H9 (cell line): Measurements from ENCODE around the gene SPRED2. TPM values are rescaled to one million over a fixed set of nuclear protein-coding genes. Genes with fewer than 3 reads are reported as not detected.

ENCODE experiments used
- DNase-seq: peaks from one replicate; pipeline ENCODE4 v3.0.0-alpha.2; 2017
- H2AFZ ChIP-seq: one replicate; pipeline ENCODE4 v1.6.1; 2013; ENCODE audit warnings: mild to moderate bottlenecking, low read length, control low read depth, moderate library complexity
- H2AK5ac ChIP-seq: 2 replicates; pipeline ENCODE4 v1.6.1; 2013; ENCODE audit warnings: low read length, control low read depth, mixed read lengths; ENCODE audit not compliant: insufficient read length
- H2BK120ac ChIP-seq: one replicate; pipeline ENCODE4 v1.6.1; 2013; ENCODE audit warnings: low read depth, mild to moderate bottlenecking, low read length, control low read depth, inconsistent platforms; ENCODE audit not compliant: poor library complexity, severe bottlenecking
- H2BK12ac ChIP-seq: 2 replicates; pipeline ENCODE4 v1.6.1; 2013; ENCODE audit warnings: low read length, control low read depth, mixed read lengths, low read depth; ENCODE audit not compliant: insufficient read length
- H2BK15ac ChIP-seq: 2 replicates; pipeline ENCODE4 v1.6.1; 2013; ENCODE audit warnings: low read depth, low read length, control low read depth
- H2BK20ac ChIP-seq: one replicate; pipeline ENCODE4 v1.6.1; 2013; ENCODE audit warnings: low read depth, mild to moderate bottlenecking, low read length, control low read depth, inconsistent platforms; ENCODE audit not compliant: poor library complexity, severe bottlenecking
- H2BK5ac ChIP-seq: 2 replicates; pipeline ENCODE4 v1.6.1; 2013; ENCODE audit warnings: low read length, control low read depth, mixed read lengths; ENCODE audit not compliant: insufficient read length
- H3K14ac ChIP-seq: 2 replicates; pipeline ENCODE4 v1.6.1; 2013; ENCODE audit warnings: low read length, control low read depth; ENCODE audit not compliant: insufficient read depth
- H3K18ac ChIP-seq: 2 replicates; pipeline ENCODE4 v1.6.1; 2013; ENCODE audit warnings: low read depth, mild to moderate bottlenecking, mixed read lengths, low read length, control low read depth; ENCODE audit not compliant: insufficient read length
- H3K23ac ChIP-seq: 2 replicates; pipeline ENCODE4 v1.6.1; 2013; ENCODE audit warnings: low read length, control low read depth, mixed read lengths, low read depth; ENCODE audit not compliant: insufficient read length
- H3K23me2 ChIP-seq: 2 replicates; pipeline ENCODE4 v1.6.1; 2013; ENCODE audit warnings: low read depth, mild to moderate bottlenecking, mixed read lengths, low read length, control low read depth; ENCODE audit not compliant: insufficient read length, poor library complexity, severe bottlenecking
- H3K27ac ChIP-seq: 2 replicates; pipeline ENCODE4 v1.5.1; 2013; ENCODE audit warnings: low read length, control low read depth, mixed read lengths, low read depth; ENCODE audit not compliant: insufficient read length
- H3K27me3 ChIP-seq: 2 replicates; pipeline ENCODE4 v1.6.1; 2013; ENCODE audit warnings: low read length, control low read depth, inconsistent platforms; ENCODE audit not compliant: insufficient read depth
- H3K4ac ChIP-seq: 2 replicates; pipeline ENCODE4 v1.6.1; 2013; ENCODE audit warnings: low read depth, mild to moderate bottlenecking, control low read depth, inconsistent platforms, low read length, moderate library complexity
- H3K4me1 ChIP-seq: 2 replicates; pipeline ENCODE4 v1.6.1; 2013; ENCODE audit warnings: low read length, control low read depth, inconsistent platforms; ENCODE audit not compliant: insufficient read depth
- H3K4me2 ChIP-seq: 2 replicates; pipeline ENCODE4 v1.6.1; 2013; ENCODE audit warnings: low read length, control low read depth, mixed read lengths; ENCODE audit not compliant: insufficient read length, insufficient read depth
- H3K56ac ChIP-seq: 2 replicates; pipeline ENCODE4 v1.6.1; 2013; ENCODE audit warnings: low read depth, mild to moderate bottlenecking, mixed read lengths, low read length, control low read depth; ENCODE audit not compliant: insufficient read length
- H3K79me1 ChIP-seq: 2 replicates; pipeline ENCODE4 v1.6.1; 2013; ENCODE audit warnings: low read depth, mild to moderate bottlenecking, moderate library complexity, low read length, control low read depth, inconsistent platforms; ENCODE audit not compliant: insufficient read depth, poor library complexity, severe bottlenecking
- H3K79me2 ChIP-seq: 2 replicates; pipeline ENCODE4 v1.6.1; 2013; ENCODE audit warnings: low read length, control low read depth, inconsistent platforms; ENCODE audit not compliant: insufficient read depth
- H3K9ac ChIP-seq: 2 replicates; pipeline ENCODE4 v1.6.1; 2013; ENCODE audit warnings: low read length, control low read depth, mixed read lengths; ENCODE audit not compliant: insufficient read length; ENCODE audit errors: extremely low read depth
- H3K9me3 ChIP-seq: one replicate; pipeline ENCODE4 v1.6.1; 2013; ENCODE audit warnings: low read depth, low read length, inconsistent platforms; ENCODE audit not compliant: control insufficient read depth
- H3T11ph ChIP-seq: one replicate; pipeline ENCODE4 v1.6.1; 2013; ENCODE audit warnings: mild to moderate bottlenecking, low read length, control low read depth, inconsistent platforms
- H4K20me1 ChIP-seq: one replicate; pipeline ENCODE4 v1.6.1; 2013; ENCODE audit not compliant: control insufficient read depth, insufficient read length, insufficient read depth
- H4K5ac ChIP-seq: 2 replicates; pipeline ENCODE4 v1.6.1; 2013; ENCODE audit warnings: low read depth, mild to moderate bottlenecking, mixed read lengths, low read length, control low read depth; ENCODE audit not compliant: insufficient read length
- H4K8ac ChIP-seq: replicated peaks from 2 replicates; pipeline ENCODE4 v1.6.1; 2013; ENCODE audit warnings: low read length, control low read depth, mixed read lengths, low read depth; ENCODE audit not compliant: insufficient read length
- H4K91ac ChIP-seq: 2 replicates; pipeline ENCODE4 v1.6.1; 2013; ENCODE audit warnings: low read depth, mild to moderate bottlenecking, moderate library complexity, mixed read lengths, low read length, control low read depth; ENCODE audit not compliant: insufficient read length
- H3K27ac Mint-ChIP-seq, 3 experiments: 2 replicates in 2 of 3; 3 replicates in 1 of 3; pipeline ENCODE4 v1.8.0; 2020 to 2021; ENCODE audit warnings: mixed read lengths in 3 of 3, mild to moderate bottlenecking in 1 of 3, moderate library complexity in 1 of 3
- H3K27me3 Mint-ChIP-seq: 2 replicates; pipeline ENCODE4 v1.8.0; 2021; ENCODE audit warnings: low read depth, mild to moderate bottlenecking, moderate library complexity, mixed read lengths
- H3K36me3 Mint-ChIP-seq, 3 experiments: 2 replicates in 2 of 3; 3 replicates in 1 of 3; pipeline ENCODE4 v1.8.0; 2020 to 2021; ENCODE audit warnings: low read depth in 3 of 3, mixed read lengths in 3 of 3; ENCODE audit not compliant: insufficient read depth in 1 of 3
- H3K4me1 Mint-ChIP-seq, 2 experiments: 2 replicates each; pipeline ENCODE4 v1.8.0; 2020; ENCODE audit warnings: mixed read lengths in 2 of 2
- H3K4me3 Mint-ChIP-seq, 2 experiments: 2 replicates in 1 of 2; 3 replicates in 1 of 2; pipeline ENCODE4 v1.8.0; 2020 to 2021; ENCODE audit warnings: mild to moderate bottlenecking in 2 of 2, mixed read lengths in 2 of 2, moderate library complexity in 1 of 2
- H3K9me3 Mint-ChIP-seq, 2 experiments: 2 replicates in 1 of 2; 3 replicates in 1 of 2; pipeline ENCODE4 v1.8.0; 2020; ENCODE audit warnings: mild to moderate bottlenecking in 2 of 2, mixed read lengths in 2 of 2, moderate library complexity in 1 of 2
- CTCF ChIP-seq: fragments of 200-600 bp; sonication (generic); conservative IDR thresholded peaks from 3 replicates; pipeline ENCODE4 v1.8.0; 2021; ENCODE audit warnings: antibody characterized with exemption, mild to moderate bottlenecking
- WGBS: extraction: QIAGEN DNeasy Blood & Tissue Kit; methylation state at CpG from one replicate; pipeline ENCODE4 v1.1.7; 2013; ENCODE audit warnings: missing lambda C conversion rate, low lambda C conversion rate, mixed read lengths; ENCODE audit not compliant: insufficient read length; ENCODE audit errors: extremely low coverage; 5-methylcytosine and 5-hydroxymethylcytosine counted together
- total RNA-seq: library from RNA; stranded (reverse); gene quantifications from 2 replicates; pipeline ENCODE4 v1.2.1, GENCODE V29; 2021

SPRED2 gene
- total RNA-seq, 1 experiment from 2014 or later: 23.5 TPM

- no peak overlapping the region for H2BK12ac ChIP-seq
- no peak overlapping the region for H3K4ac ChIP-seq
- no peak overlapping the region for H3K14ac ChIP-seq
- no peaks in the 10 kb centered on the region; the same call in 1 of the 2 replicates for H3K4me1 ChIP-seq
- H2BK15ac ChIP-seq: no peak overlapping the region
- H3T11ph ChIP-seq: no peak overlapping the region
- no peak overlapping the region for H4K91ac ChIP-seq
- WGBS: no CpG with 5 or more reads among the region's 2 CpGs
- 0 out of 2 replicates have a peak, but pooled peaks cover 3% of the 10 kb centered on the region for H3K79me2 ChIP-seq
- no peaks in the 10 kb centered on the region for H3K27me3 ChIP-seq
- no peak overlapping the region for H3K27ac ChIP-seq
- no peak overlapping the region for H2AFZ ChIP-seq
- H3K4me1 Mint-ChIP-seq: peaks cover 19 to 23% of the 10 kb centered on the region in 2 experiments
- no peak overlapping the region for H3K56ac ChIP-seq
- no peaks in the 10 kb centered on the region for H3K9me3 ChIP-seq
- H3K4me3 Mint-ChIP-seq: no peak overlapping the region
- no peaks in the 10 kb centered on the region for H3K23me2 ChIP-seq
- H4K5ac ChIP-seq: no peak overlapping the region
- H3K36me3 Mint-ChIP-seq: no peaks in the 10 kb centered on the region
- H2BK120ac ChIP-seq: no peak overlapping the region
- H3K27me3 Mint-ChIP-seq: no peaks in the 10 kb centered on the region; the same call in 1 of the 2 replicates
- DNase-seq: no peak
- no peak overlapping the region for H3K23ac ChIP-seq
- H3K4me2 ChIP-seq: no peak overlapping the region
- H3K9ac ChIP-seq: no peak overlapping the region
- no peak for TF ChIP-seq CTCF
- no peak overlapping the region for H2BK5ac ChIP-seq
- no peaks in the 10 kb centered on the region for H3K9me3 Mint-ChIP-seq
- no peak overlapping the region for H3K18ac ChIP-seq
- H3K27ac Mint-ChIP-seq: no peak overlapping the region
- peaks cover 4% of the 10 kb centered on the region for H3K79me1 ChIP-seq
- H2AK5ac ChIP-seq: no peak overlapping the region
- no peaks in the 10 kb centered on the region for H4K20me1 ChIP-seq
- no peak overlapping the region for H2BK20ac ChIP-seq
- H4K8ac ChIP-seq: no peak overlapping the region
Measured at GRCh38 chr2:65397122-65397521, 35.3 kb downstream of the SPRED2 start.
